ENCODE data around the gene ARHGAP15.

DNA sequence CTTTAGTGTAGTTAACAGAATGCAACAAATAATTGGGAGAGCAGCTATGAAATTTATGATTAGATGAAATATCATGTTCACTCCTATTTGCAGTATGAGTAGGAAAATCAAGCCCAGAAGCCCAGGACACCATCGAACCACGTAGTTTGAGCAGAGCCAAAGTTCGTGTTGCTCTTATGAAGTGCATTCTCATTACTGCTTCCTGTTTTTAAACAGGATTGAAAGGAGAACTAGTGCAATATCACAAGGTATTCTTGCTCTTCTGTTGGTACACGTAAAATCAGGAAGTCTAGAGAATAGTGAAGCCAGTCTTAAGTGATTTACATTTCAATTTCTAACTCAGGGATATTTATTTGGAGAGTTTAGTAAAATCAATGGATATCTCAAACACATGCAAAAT, 21.1 kb downstream of the ARHGAP15 start:
- no peak for TF ChIP-seq GATA1 (IDR thresholded peaks at IDR 0.05; ENCODE audit: low read depth, low read length)
- TF ChIP-seq POLR2A (IDR thresholded peaks at IDR 0.05; ENCODE audit: low read length), result no peak

Data from erythroblast (primary cell).